ENCODE data around the gene NNAT.
"Not testable (repeated sequence)": the region's sequence is repeated elsewhere in the genome, so short reads cannot be mapped to it uniquely, and the experiment has no call there.

The NNAT gene

DNA sequence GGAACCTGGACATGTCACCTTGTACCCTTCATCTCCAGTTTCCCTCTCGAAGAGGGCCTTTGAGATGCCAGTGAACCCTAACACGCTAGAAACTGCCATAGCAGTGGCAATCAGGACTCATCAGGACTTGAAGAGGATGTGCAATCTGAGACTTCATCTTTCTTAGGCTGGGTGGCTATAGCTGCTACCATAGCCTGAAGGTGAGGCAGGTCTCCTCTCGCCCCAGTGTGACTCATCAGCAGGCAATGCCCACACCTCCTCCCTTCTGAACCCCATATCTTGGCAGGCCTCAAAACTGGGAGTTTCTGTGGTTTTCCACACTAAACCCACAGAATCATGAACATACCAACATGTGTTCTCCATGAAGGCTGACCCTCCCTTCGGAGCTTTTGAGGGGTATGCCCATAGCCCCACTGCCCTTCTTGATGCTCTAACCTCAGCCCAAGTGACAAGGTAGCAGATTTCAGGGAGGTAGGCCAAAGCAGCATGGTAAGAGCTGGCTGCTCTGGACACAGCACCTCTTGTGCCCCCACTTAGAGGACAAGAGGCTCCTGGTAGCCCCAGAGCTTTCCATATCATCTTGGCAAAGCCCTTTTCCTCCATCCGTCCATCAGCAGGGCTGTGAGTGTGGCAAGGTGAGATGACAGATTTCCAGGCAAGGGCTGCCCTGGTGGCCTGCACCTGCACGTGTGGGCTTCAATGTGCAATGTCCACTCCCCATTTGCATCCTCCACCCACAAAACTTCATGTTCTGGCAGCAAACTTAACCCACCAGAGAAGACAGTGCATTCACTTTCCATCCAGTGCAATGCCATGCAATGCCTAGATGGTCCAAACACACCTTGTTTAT, 4.0 kb downstream of the NNAT start:
- no peak for DNase-seq (ENCODE audit: low read depth)

DNA sequence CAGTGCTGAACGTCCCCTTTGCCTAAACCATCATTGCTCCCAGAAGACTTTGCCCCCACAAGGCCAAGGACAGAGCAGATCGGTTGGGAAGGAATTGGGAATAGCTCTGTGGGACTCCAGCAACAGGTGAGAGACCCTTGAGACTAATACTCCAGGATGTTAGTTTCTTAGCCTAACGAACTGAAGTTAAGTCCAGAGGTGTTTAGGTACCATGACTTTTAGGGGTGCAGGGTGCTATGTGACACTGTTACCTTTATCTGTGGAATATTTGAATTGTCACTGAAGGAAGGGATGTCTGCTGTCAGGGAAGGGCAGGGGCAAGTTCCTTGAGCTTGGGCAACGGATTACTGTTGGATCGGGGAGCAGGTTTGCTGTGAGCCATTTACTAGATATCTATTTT, 4.8 kb downstream of the NNAT start:
- DNase-seq (ENCODE audit: low read depth): no peak

DNA sequence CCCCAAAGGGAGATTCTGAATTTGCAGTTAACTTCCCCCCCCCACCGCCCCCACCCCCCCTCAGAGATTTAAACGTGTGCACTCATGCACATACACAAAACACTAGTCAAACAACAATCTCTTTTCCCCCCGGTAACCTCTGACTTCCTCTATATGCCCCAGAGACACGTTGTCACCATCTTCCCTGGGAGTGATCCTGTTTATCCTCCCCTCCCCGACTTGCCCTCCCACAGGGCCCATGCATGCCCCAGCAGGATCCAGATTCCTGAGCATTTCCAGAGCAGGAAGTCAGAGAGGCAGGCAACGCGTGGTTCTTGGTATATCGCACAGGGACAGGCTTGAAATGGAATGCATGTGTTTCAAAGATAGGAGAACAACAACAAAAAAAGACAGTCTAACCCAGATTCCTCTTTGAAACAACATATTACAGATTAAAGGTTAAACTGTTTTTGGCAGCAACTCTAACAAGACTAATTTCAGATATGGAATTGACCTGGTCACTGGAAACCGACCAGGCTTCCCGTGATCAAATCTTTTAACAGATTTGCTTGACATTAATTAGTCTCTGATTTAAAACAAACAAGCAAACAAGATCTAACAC, 5.3 kb downstream of the NNAT start:
- no peak for DNase-seq (ENCODE audit: low read depth)

GRCh38 chr20:37526839-37527637, 6.0 kb downstream of the NNAT start:
- no peak for DNase-seq (ENCODE audit: low read depth)

- no peak for DNase-seq (ENCODE audit: low read depth)
Measured at GRCh38 chr20:37527638-37528445, 6.8 kb downstream of the NNAT start, which contains the start of gene BLCAP. Gene BLCAP, minus strand, starts transcription at chr20:37527876. Its CDS starts 8,702 bp downstream, at chr20:37519174.

GRCh38 chr20:37528446-37529213, 7.6 kb downstream of the NNAT start:
- DNase-seq (ENCODE audit: low read depth): no peak

DNA sequence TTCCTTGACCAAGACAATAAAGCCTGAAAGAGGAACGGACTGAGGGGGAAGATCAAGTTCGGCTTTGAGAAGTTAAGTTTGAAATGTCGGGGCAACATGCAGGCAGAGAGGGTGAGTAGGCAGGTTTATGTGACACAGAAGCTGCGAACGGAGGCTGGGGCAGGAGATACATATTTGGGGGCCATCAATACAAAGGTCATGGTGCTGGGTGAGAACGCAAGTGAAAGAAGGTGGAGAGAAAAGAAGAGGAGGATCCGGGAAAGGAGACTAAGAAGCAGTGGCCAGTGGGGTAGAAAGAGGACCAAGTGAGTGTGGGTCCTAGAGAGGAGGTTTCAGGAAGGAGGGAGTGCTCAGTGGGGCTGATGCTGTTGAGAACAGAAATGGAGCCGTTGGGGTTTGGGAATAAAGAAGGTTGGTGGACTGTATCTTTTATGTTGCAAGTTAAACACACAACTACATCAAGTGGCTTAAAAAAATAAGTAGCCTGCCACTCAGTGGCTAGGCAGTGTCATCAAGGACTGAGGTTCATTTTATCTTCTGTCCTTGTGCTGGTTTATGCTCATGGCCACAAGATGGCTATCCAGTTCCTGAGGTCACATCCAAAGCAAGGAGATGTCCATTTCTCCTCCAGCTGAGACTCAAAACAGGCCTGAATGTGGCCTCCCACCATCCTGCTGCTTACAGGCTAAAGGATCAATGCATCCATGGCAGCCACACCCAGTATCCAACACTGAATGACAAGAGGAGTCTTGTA, 8.3 kb downstream of the NNAT start:
- no peak for DNase-seq (ENCODE audit: low read depth)

GRCh38 chr20:37529968-37530600, 9.0 kb downstream of the NNAT start:
- no peak for DNase-seq (ENCODE audit: low read depth)

GRCh38 chr20:37530696-37531095, 9.6 kb downstream of the NNAT start:
- DNase-seq (ENCODE audit: low read depth): no peak

DNA sequence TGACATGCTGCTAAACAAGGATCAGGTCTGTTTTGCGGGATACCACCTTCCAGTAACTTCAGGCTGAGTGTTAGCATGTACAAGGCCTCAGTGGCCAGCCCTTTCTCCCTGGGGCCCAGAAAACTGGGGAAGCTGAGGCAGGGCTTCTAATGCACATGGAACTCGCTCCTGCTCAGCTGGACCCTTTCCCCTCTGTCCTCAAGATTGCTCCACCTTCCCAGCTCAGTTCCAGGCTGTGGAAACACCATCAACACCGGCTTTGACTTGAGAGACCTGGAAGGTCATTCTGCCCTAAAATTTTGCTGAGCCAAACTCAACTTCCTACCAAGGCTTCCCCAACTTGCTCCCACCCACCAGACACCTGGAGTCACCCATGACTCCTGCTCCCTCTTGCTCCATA, 10.8 kb downstream of the NNAT start:
- no peak for DNase-seq (ENCODE audit: low read depth)

DNA sequence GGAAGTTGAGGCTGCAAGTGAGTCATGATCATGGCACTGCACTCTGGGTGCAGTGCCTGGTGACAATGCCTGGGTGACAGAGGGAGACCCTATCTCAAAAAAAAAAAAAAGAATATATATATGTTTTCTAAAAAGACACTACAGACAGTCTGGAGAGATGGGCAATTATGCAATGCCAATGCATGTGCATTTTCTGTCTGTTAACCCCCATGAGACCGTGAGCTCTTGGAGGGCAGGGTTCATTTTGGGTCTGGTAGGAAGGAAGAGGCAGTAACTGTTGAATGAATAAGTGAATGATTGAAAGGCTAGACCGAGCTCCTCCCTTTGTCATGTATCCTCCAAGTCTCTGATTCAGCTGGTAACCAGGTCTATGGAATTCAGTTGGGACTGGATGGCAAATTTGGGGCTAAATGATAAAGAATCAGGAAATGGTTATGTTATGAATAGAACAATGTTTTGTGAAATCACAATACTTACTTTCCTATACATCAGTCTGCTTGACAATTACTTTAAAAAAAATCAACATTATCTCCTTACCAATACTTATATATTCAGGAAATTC, 12.2 kb downstream of the NNAT start:
- no peak for DNase-seq (ENCODE audit: low read depth)

DNA sequence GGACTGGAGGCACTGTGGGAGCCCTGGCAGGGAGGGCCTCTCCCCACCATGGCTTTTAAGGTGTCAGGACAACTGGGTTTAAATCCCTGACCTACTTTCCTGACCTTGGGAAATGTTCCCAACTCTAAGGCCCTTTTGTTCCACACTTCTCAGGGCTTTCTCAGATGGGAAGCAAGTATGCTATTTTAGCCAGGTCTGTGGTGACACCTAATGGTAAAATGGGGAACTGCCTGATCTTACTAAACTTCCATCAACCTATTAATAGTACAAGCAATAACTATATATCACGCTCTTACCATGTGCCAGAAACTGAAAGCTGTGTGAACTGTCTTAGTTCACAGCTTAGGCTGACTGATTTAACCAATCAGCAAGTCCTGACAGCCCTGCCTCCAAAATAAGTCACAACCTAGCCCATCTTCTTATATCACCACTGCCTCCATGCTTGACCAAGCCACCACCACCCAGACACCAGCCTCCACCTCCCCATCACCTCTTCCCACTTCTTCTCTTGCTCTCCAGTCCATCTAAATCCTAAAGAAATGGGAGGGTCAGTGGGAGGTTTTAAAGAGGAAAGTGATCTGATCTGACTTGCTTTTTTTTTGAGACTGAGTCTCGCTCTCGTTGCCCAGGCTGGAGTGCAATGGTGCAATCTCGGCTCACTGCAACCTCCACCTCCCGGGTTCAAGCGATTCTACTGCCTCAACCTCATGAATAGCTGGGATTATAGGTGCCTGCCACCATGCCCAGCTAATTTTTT, 13.5 kb downstream of the NNAT start:
- no peak for DNase-seq (ENCODE audit: low read depth)

GRCh38 chr20:37535443-37536132, 14.5 kb downstream of the NNAT start:
- no peak for DNase-seq (ENCODE audit: low read depth)

DNA sequence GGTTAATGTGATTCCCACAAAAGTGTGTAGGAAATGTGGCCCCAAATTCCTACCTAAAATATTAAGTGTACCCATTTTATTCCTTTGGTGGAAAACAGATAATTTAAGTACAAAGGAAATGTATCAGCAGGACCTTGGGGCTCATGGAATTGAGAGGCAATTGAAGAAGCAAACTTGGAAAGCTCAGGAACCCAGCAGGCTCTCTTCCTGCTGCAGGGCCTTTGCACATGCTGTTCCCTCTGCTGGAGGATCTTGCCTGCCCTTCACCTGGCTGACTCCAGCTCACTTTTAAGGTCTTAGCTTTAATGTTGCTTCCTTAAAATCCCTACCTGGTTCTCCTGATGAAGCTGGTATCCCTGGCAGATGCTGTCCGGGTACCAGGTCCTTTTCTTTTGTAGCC, 16.5 kb downstream of the NNAT start:
- DNase-seq (ENCODE audit: low read depth): no peak

- DNase-seq (ENCODE audit: low read depth): no peak
Measured at GRCh38 chr20:37538003-37538402, 17.0 kb downstream of the NNAT start.

GRCh38 chr20:37539424-37539823, 18.4 kb downstream of the NNAT start:
- no peak for DNase-seq (ENCODE audit: low read depth)

GRCh38 chr20:37540001-37540400, 19.0 kb downstream of the NNAT start:
- no peak for DNase-seq (ENCODE audit: low read depth)

DNA sequence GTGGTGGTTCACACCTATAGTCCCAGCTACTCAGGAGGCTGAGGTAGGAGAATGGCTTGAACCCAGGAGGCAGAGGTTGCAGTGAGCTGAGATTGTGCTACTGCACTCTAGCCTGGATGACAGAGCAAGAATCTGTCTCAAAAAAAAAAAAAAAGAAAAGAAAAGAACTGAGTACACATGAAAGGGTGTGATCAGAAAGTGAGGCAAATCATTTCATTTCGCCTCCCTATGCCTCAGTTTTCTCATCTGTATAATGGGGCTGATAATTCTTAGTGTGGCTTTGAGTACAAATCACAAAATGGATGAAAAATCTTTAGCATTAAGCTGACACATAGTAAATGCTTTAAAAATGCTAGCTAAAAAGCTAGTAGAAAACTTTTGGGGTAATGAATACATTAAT, 19.8 kb downstream of the NNAT start:
- not testable (repeated sequence) for DNase-seq (ENCODE audit: low read depth)

Measured in non-pigmented ciliary epithelial cell (primary cell).